Thoracic aorta (tissue), 2 donors: ENCODE data around the gene SWT1. TPM values are rescaled to one million over a fixed set of nuclear protein-coding genes. Genes with fewer than 3 reads are reported as not detected.

Experiments
- ATAC-seq: fragments of 150-250 bp; one replicate; pipeline ENCODE4 v1.8.0; 2017; ENCODE audit warnings: low read depth; ENCODE audit not compliant: insufficient number of reproducible peaks, low FRiP score
- DNase-seq: peaks from one replicate; pipeline ENCODE4 v3.0.0-alpha.2; 2020; ENCODE audit warnings: low spot score
- H3K27ac ChIP-seq, 2 donors: fragments of 200-600 bp; sonication (generic); 1 replicate in 1 of 2; 2 replicates in 1 of 2; pipeline ENCODE4 v1.5.1; 2016; ENCODE audit warnings: mild to moderate bottlenecking in 2 of 2, moderate library complexity in 2 of 2
- H3K27me3 ChIP-seq: fragments of 200-600 bp; sonication (generic); replicated peaks from 2 replicates; pipeline ENCODE4 v1.6.0; 2016; ENCODE audit warnings: mild to moderate bottlenecking; ENCODE audit not compliant: insufficient read depth
- H3K36me3 ChIP-seq: fragments of 200-600 bp; sonication (generic); one replicate; pipeline ENCODE4 v1.5.1; 2016
- H3K4me1 ChIP-seq, 2 donors: fragments of 200-600 bp; sonication (generic); 1 replicate in 1 of 2; 2 replicates in 1 of 2; pipeline versions ENCODE4 v1.5.1 to v1.6.0; 2016; ENCODE audit warnings: low read depth in 2 of 2, mild to moderate bottlenecking in 1 of 2; ENCODE audit not compliant: control insufficient read depth in 1 of 2
- H3K4me3 ChIP-seq: fragments of 200-600 bp; sonication (generic); 2 replicates; pipeline ENCODE4 v1.5.1; 2016; ENCODE audit warnings: mild to moderate bottlenecking
- H3K9me3 ChIP-seq: fragments of 200-600 bp; sonication (generic); 2 replicates; pipeline ENCODE4 v1.5.1; 2016
- CTCF ChIP-seq: fragments of 200-600 bp; sonication (generic); IDR thresholded peaks from one replicate; pipeline ENCODE4 v1.5.1; 2019; ENCODE audit warnings: antibody characterized with exemption
- total RNA-seq, 2 donors: library from RNA; depleted of rRNA; stranded (reverse); fragments of >200 nt; gene quantifications; one replicate each; pipeline versions ENCODE4 v1.1.0 to v1.2.3, GENCODE V29; 2016

Gene SWT1
- total RNA-seq, 2 donors from 2014 or later = 5.1 to 9.2 TPM

- Histone ChIP-seq H3K27ac (no peak overlapping the region), H3K9me3 (no peaks in the 10 kb centered on the region), H3K4me3 (no peak overlapping the region), H3K36me3 (no peaks in the 10 kb centered on the region), H3K4me1 (peaks cover 0 to 3% of the 10 kb centered on the region in 2 donors), H3K27me3 (no peaks in the 10 kb centered on the region)
- no peak for DNase-seq
- no peak for TF ChIP-seq CTCF
- no peak for ATAC-seq
Observed at GRCh38 chr1:185263780-185264179, 106.8 kb downstream of the SWT1 start.

DNA sequence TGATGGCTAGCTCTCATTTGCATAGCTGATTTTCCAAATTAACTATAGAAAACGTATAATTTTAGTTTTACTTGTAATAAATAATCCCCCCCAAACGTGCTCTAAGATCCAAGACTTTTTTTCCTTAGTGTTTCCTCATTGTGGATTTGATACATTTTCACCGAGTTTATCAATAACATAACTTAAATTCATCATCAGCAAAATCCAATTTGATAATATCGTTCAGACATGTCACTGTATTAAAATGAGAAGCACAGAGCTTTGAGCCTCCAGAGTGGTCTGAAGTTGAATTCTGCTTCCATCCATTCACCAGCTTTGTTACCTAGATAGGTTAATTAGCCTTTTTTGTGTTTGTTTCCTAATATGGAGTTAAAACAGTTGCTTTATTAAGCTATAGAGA lies 108.3 kb downstream of the SWT1 start:
- ATAC-seq = no peak
- no peaks in the 10 kb centered on the region for H3K27me3 ChIP-seq

GRCh38 chr1:185267301-185267700 lies 110.3 kb downstream of the SWT1 start:
- Histone ChIP-seq H3K27ac (no peak overlapping the region), H3K27me3 (no peaks in the 10 kb centered on the region), H3K4me3 (no peak overlapping the region), H3K36me3 (no peaks in the 10 kb centered on the region), H3K9me3 (no peaks in the 10 kb centered on the region), H3K4me1 (no peaks in the 10 kb centered on the region)
- no peak for TF ChIP-seq CTCF
- DNase-seq = no peak
- ATAC-seq = no peak

More for the DNA sequence above, 108.3 kb downstream of the SWT1 start:
- H3K27ac ChIP-seq = no peak overlapping the region
- H3K4me1 ChIP-seq = peaks cover 0 to 3% of the 10 kb centered on the region in 2 donors
- H3K36me3 ChIP-seq = no peaks in the 10 kb centered on the region
- DNase-seq = no peak
- H3K4me3 ChIP-seq = no peak overlapping the region
- H3K9me3 ChIP-seq = no peaks in the 10 kb centered on the region
- no peak for TF ChIP-seq CTCF

GRCh38 chr1:185267701-185268100 lies 110.7 kb downstream of the SWT1 start:
- Histone ChIP-seq H3K27ac (no peak overlapping the region), H3K27me3 (no peaks in the 10 kb centered on the region)
- ATAC-seq = no peak

GRCh38 chr1:185268352-185268751 lies 111.4 kb downstream of the SWT1 start:
- Histone ChIP-seq H3K27ac (no peak overlapping the region), H3K4me1 (no peaks in the 10 kb centered on the region), H3K36me3 (no peaks in the 10 kb centered on the region), H3K9me3 (no peaks in the 10 kb centered on the region), H3K27me3 (no peaks in the 10 kb centered on the region), H3K4me3 (no peak overlapping the region)
- ATAC-seq = no peak
- DNase-seq = no peak
- no peak for TF ChIP-seq CTCF

More at GRCh38 chr1:185267701-185268100, 110.7 kb downstream of the SWT1 start:
- no peak for TF ChIP-seq CTCF
- Histone ChIP-seq H3K4me3 (no peak overlapping the region), H3K9me3 (no peaks in the 10 kb centered on the region), H3K36me3 (no peaks in the 10 kb centered on the region), H3K4me1 (no peaks in the 10 kb centered on the region)
- no peak for DNase-seq
